HEK293T (cell line): Measurements from ENCODE around the gene DYNLT2B.

Source experiments
- L3MBTL2 ChIP-seq: fragments of 450-650 bp; conservative IDR thresholded peaks from 2 replicates; pipeline ENCODE4 v1.6.1; 2016; ENCODE audit warnings: mild to moderate bottlenecking
- LEF1 ChIP-seq: fragments of 450-650 bp; IDR thresholded peaks from 2 replicates; pipeline ENCODE4 v1.6.1; 2017; ENCODE audit warnings: mild to moderate bottlenecking, borderline replicate concordance
- SP1 ChIP-seq: fragments of 450-650 bp; IDR thresholded peaks from 2 replicates; pipeline ENCODE4 v1.6.1; 2017
- TARDBP ChIP-seq: fragments of 450-650 bp; IDR thresholded peaks from 2 replicates; pipeline ENCODE4 v1.6.1; 2016

DNA sequence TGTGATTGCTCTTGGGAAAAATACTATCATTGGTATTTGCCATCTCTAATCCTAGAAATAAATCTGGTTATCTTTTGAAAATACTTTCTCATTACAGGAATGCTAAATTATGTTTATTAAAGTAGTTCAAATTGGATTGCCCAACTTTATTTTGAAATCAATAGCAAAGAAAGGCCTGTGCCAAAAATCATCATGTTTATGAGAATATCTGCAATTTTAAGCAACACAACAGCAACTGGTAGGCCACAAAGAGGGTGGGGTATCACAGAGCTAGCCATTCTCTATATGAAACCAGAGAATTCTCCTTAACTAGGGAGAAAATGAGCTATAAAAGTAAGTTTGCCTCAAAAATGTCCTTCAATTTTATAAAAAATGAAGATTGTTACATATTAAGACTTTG is 32.0 kb upstream of the DYNLT2B start:
- no peak for TF ChIP-seq SP1
- TF ChIP-seq TARDBP: no peak
- no peak for TF ChIP-seq L3MBTL2
- no peak for TF ChIP-seq LEF1
